Midbrain (tissue), 1 donor: ENCODE data around the gene KLK5.

Experiments used
- DNase-seq: peaks from one replicate; lab custom pipeline; 2025; lab: John Stamatoyannopoulos, UW

KLK5 gene

DNA sequence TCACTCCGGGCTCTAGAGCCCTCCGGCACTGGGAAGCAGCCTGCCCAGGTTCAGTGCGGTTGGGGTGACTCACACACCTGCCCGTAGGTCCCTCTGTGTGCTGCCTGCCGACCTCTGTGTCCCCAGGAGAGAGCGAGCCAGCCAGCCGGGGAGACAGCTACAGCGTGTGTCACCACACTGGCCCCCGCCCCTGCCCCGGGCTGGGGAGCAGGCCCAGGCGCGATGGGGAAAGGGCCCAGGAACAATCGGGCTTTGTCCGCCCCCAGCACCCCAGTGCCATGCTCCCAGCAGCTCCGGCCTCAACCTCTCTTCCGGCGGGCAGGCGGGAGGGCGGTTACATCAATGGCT lies 16.5 kb upstream of the KLK5 start, which contains the start of gene KLK6:
TSS of gene KLK6 (minus strand) at position 179 of the 348 bp plus-strand sequence. CDS start 1,487 bp downstream, outside the sequence.
- peak; percentile 90 for DNase-seq

DNA sequence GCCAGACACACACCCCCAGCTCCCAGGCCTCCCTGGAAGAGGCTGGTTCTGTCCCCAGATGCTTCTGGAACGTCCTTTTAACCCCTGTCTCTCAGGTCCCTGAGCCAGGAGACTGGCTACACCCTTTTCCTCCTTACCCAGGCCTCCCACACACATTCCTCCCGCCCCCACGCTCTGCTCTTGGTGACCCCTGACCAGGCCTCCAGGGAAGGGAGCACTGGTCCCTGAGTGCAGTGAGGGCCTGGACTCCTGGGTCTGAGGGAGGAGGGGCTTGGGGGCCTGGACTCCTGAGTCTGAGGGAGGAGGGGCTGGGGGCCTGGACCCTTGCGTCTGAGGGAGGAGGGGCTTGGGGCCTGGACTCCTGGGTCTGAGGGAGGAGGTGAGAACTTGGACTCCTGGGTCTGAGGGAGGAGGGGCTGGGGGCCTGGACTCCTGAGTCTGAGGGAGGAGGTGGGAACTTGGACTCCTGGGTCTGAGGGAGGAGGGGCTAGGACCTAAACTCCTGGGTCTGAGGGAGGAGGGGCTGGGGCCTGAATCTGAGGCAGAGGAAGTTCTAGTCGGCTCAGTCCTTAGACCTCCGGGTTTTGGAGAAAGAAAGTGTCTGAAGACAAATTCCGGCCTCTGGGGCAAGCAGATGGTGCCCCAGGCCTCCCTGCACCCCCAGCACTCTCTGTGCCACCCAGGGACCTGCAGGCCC lies 16.0 kb upstream of the KLK5 start:
- no peak for DNase-seq

DNA sequence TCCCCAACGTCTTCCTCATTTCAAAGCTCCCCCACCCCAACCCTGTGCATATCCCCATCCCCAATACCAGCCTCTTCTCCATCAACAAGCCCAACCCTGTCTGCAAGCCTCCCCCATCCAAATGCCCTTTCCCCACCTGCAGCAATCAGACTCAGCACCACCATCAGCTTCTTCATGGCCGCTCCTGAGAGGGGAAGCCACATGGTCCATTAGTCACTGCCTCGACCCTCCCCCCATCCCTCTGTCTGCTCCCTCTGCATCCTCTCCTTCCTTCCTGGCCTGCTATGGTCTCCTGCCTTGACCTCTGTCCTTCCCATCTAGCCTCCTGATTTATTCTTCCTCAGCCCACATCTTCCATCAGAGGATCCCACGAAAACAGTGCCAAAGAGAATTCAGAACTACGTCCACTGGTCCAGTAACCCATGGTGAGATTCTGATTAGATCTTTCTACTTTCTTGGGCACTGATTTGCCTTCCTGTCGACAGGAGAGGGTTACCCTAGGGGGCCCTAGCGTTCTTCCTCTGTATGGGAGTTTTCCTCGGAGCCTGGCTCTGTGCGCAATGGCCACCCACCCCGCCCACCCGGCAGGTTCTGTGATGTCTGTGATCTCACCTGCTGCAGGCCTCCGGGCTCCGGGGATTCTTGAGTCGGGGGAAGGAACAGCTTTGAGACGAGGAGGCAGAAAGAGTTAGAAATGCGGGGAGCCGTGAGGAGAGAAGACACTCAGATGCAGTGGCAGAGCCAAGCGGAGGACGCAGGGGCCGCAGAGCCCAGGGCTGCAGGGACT lies 15.3 kb upstream of the KLK5 start:
- no peak for DNase-seq

DNA sequence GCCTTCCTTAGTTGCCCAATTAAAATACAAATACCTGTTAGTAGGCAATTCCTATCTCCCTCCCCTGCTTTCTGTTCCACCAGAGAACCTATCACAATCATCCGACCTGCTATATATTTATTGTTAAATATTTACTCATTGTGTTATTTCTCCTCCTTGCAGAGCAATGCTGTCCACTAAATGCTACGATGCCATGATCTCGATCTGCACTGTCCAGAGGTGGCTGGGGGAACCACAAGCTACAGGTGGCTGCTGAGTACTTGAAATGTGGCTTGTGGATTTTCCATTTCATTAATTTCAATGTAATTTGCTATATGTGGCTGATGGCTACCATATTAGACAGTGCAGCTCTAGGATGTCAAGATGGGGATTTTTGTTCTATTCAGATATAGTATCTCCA lies 11.4 kb upstream of the KLK5 start:
- no peak for DNase-seq

DNA sequence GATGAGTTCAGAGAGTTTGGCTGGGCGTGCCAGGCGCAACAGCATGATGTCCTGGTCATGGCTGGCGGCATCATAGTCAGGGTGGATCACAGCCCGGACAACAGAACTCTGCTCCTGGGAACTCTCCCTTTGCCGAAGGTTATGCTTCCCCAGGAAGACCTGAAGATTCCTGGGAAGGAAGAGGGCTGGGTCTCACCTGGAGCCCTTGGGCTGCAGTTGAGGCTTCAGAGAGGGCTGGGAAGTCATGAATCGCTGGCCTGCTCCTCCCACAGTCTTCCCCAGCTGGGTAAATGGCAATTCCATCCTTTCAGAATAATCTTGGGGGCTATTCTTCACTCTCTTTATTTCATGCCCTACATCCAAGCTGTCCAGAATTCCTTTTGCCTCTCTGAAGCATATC lies 10.5 kb upstream of the KLK5 start:
- no peak for DNase-seq

DNA sequence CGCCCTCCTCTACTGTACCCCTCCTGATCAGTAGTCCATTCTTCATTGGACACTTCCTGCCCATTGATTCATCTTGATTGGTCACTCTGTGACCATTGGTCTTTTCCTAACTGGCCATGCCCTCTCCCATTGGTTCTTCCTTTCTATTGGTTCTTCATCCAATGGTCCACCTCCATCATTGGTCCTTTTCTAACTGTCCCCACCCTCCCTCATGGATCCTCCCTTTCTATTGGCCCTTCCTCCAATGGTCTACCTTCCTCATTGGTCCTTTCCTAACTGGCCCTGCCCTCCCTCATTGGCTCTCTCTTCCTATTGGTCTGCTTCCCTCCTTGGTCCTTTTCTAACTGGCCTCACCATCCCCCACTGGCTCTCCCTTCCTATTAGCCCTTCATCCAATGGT lies 9.4 kb upstream of the KLK5 start:
- no peak for DNase-seq

DNA sequence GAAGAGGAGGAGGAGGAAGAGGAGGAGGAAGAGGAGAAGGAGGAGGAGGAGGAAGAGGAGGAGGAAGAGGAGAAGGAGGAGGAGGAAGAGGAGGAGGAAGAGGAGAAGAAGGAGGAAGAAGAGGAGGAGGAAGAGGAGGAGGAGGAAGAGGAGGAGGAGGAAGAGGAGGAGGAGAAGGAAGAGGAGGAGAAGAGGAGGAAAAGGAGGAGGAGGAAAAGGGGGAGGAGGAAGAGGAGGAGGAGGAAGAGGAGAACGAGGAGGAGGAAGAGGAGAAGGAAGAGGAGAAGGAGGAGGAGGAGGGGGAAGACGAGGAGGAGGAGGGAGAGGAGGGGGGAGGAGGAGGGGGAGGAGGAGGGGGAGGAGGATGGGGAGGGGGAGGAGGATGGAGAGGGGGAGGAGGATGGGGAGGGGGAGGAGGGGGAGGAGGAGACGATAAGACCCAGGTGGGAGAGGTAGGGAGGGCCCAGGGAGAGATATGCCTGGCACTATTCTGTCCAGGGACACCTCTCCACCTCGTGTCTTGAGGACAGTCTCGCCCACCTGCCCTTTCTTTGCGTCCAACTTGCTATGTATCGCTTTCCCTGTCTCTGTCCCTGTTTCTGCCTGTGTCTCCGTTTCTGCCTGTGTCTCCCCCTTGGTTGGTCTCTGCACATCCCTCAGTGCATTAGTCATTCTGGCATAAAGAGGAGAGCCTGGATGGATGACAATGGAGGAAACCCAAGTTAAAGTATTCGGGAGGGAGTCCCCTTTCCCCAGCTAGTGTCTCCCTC lies 7.1 kb upstream of the KLK5 start:
- DNase-seq: no peak

DNA sequence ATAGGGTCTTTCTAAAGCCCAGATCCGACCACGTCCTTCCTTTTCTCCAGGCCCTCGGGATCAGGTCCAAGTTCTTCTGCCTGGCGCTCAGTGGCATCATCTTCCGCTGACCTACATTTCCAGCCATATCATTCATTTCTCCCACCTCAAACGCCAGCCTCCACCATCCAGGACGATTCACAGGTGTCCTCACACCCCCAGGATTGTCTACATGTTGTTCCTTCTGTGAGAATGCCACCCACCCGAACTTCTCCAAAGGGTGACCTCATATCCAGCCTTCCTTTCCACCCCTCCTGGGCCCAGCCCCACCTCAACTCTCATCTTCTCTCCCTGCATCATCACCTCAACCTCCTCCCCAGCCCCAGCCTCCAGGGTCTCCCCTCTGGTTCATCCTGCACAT lies 4.7 kb upstream of the KLK5 start:
- no peak for DNase-seq

DNA sequence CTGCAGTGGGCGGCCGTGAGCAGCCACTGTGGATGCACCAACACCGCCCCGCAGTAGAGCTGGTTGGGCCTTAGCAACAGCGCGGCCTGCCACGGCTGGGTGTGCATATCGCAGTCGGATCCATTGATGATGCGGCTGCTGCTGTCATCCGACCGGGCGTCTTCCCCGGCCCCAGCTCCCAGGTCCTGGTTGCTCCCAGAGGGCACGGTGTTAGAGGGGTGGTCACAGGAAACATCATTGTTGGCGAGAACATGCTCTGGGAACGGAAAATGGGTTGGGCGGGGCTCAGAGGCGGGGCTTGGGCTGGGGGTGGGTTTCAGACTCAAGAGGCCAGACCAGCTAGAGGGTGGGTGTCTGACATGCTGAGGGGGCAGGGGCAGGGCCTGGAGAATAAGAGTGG lies 3.0 kb downstream of the KLK5 start:
- DNase-seq: no peak

DNA sequence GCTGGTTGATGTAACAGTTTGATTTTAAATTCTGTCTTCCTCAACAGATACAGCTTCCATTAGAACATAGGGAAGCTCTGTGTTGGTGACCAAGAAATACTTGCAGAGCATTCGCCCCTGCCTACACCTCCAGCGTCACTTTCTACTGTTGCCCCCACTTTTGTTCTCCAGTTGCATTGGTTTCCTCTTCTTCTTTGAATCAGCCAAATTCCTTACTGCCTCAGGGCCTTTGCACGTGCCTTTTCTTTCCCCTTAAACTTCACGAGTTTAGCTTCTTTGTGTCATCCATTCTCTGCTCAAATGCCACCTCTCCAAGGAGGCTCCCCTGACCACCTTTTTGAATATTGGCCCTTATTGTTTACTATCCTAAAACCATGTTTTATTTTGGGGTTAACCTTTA lies 5.7 kb downstream of the KLK5 start:
- DNase-seq: no peak

DNA sequence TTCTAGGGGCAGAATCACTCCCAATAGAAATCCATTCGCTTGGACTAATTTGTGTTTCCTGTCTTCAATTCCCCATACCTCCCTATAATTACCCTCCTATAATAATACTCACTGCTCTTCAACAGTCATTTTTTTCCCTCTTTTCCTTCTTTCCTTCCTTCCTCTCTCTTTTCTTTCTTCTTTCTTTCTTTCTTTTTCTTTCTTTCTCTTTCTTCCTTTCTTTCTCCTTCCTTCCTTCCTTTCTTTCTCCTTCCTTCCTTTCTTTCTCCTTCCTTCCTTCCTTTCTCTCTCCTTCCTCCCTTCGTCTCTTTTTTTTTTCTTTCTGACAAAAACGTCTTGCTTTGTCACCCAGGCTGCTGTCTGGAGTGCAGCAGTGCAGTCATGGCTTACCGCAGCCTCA lies 8.0 kb downstream of the KLK5 start:
- DNase-seq: no peak

DNA sequence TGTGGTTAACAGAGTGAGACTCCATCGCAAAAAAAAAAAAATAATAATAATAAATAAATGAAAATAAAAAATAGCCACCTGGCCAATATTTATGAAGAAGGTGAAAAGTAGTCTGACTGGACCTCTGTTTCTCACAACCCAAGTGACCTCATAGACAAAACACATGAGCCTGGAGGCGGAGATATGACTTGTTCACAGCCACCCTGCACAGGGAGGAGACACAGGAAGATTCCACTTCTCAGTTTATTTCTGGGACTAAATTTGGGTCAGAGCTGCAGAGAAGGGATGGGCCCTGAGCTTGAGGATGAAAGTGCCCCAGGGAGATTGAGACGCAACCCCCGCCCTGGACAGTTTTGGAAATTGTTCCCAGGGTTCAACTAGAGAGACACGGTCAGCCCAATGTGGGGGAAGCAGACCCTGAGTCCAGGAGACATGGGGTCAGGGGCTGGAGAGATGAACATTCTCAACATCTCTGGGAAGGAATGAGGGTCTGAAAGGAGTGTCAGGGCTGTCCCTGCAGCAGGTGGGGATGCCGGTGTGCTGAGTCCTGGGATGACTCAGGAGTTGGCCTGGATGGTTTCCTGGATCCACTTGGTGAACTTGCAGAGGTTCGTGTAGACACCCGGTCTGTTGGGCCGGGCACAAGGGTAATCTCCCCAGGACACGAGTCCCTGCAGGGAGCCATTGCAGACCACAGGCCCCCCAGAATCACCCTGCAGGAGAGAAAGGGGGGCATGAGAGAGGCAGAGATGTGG lies 9.6 kb downstream of the KLK5 start:
- no peak for DNase-seq

DNA sequence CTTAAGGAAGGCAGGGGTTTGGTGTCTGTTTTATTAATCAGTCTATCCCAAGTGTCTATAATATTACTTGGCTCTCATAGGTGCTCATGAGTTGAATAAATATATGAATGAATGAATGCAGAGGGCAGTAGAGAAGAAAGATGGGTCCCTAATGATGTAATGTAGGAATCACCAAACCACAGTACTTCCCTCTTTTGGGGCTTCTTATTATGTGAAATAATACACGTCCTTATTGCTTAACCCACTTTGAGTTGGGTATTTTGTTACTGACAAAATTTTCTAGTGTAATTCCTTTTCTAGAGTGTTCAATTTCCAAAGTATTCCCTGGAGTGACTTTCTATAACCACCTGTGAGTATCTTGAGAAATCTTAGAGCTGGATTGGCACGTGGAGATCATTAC lies 13.2 kb downstream of the KLK5 start:
- no peak for DNase-seq

DNA sequence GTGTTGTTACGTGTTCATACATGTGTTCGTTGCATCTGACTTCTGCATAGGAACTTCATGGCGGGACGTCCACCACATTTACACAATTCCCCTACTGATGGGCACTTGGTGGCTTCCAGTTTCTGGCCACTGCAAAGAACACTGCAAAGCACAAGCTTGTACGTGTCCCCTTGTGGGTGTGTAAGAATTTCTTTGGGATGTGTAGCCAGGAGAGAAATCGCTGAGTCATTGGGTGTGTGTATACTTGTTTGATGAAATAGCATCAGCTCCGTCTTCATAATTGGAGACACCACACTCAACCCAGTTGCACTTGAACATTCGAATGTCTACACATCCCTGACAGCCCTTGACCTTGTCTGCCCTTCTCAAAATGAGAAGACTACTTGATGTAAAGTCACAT lies 19.2 kb downstream of the KLK5 start:
- no peak for DNase-seq

DNA sequence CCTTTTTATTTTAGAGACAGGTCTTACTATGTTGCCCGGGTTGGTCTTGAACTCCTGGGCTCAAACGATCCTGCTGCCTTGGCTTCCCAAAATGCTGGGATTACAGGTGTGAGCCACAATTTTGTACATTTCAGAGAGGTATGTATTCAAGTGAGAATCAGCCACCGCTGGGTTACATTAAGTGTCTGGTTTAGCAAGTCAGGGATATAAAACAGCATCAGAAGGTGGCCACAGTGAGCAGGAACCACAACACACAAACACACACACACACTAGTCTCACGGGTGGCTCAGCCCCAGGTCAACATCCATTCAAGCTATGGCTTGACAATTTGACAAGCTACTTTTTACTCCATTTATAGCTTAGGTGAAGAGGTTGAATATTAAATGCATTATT lies 20.2 kb downstream of the KLK5 start:
- no peak for DNase-seq

DNA sequence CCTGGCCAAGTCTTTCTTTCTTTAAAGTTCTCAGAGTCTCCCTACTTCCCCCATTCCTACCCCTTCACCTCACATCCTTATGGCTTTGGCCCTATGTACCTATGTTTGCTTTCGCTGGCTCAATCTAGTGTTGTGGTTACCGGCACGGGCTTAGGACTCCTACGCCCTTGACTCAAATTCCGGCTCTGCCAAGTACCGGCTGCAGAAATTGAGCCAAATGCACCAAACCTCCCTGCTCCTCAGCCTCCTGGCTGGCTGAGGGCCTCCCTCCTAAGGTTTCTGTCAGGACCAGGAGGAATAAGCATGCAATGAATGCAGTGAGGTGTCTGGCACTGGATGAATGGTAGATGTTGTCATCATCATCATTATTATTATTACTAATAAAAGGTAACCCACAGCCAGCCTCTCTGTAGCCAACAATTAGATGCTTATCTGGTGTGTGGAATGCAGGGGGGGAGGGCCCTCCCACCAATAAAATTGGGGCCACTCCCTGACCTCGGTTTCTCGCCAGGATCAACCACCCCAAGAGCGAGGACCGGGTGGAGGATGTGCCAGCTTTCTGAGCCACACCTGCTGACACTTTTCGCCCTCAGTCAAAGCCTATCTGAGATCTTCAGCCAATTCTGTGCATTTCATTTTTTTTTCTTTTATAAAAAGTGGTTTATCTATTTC lies 20.7 kb downstream of the KLK5 start:
- no peak for DNase-seq

DNA sequence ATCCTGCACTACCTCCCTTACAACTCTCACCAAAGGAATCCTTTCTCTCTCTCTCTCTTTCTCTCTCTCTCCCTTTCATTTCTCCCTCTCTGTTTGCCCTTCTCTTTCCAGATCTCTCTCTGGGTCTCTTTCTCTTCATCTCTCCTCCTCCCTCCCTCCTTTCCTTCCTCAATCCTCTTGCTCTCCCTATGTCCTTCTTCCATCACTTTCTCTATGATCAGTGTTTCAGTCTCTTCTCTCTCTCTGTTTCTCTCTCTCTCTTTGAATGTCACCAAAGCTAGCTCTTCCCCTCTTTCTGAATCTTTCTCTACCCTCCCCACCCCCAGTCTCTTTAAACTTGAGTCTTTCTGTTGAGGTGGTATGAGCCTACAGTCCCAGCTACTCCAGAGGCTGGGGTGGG lies 21.8 kb downstream of the KLK5 start:
- DNase-seq: no peak

DNA sequence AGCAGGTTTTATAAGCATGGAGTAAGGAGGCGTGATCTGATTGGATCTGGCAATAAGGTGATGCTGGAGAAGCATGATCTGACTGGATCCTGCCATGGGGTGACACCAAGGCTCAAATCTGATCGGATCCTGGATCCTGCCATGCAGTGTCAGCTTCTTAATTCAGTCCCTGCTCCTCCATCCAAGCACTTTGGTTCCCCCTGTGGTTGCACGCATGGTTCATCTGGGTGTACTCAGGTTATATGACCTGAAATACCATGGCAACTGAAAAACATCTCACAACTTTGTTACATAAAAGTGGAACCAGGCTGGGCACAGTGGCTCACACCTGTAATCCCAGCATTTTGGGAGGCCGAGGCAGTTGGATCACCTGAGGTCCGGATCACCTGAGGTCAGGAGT lies 24.0 kb downstream of the KLK5 start:
- DNase-seq: no peak

DNA sequence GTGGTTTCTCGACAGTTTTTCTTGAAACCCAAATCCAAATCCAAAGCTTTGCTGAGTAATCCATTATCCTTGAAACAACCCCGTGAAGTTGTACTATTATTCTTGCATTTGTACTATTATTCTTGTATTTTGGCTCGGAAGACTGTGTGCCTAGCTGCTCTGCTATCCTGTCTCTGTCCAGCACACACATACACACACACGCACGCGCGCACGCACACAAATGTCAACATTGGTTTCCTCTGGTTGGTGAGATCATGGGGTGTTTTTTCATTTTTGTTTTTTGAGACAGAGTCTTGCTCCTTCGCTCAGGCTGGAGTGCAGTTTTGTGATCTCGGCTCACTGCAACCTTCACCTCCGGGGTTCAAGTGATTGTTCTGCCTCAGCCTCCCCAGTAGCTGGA lies 26.7 kb downstream of the KLK5 start:
- DNase-seq: no peak

DNA sequence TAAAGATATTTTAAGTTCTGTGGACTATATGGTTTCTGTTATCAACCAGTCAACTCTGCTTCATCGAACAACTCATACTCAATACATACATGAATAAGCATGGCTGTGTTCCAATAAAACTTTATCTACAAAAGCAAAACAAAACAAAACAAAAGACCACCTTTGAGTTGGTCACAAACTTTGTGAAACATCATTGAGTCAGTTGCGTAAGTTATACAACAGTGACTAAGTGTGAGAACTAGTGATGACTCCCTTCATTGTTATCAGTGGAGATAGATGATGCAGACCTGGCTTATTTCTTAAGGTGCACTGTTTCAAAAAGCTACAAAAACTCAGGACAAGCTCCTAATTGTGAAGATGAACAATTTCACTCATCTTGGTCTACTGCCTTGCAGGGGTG lies 27.1 kb downstream of the KLK5 start:
- DNase-seq: no peak

DNA sequence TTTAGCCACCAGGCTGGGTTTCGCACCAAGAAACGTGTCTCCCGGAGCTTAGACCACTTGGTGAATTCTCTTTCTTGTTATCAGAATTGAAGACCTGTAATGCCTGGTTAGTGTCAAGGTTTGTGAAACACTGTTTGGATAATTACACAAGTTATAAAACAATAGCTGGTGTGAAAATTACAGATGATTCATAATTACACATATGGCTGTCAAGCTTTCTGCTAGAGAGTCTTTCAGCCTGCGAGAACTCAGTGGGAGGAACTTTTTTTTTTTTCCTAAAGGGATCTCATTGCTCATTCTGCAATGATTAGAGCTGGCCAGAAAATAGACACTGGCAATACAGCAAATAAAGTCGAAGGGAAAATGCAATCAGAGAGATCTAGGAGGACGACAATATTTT lies 28.3 kb downstream of the KLK5 start:
- no peak for DNase-seq
